K562 (cell line): ENCODE measurements around the gene MICU2. TPM values are rescaled to one million over a fixed set of nuclear protein-coding genes. Genes with fewer than 3 reads are reported as not detected.

Source experiments
- AFF4 ChIP-seq: sonication (generic); formaldehyde crosslinking; IDR thresholded peaks from 2 replicates; pipeline ENCODE4 v1.8.0; 2023; ENCODE audit warnings: mild to moderate bottlenecking, missing genetic modification reagents
- CBX1 ChIP-seq: sonication (generic); IDR thresholded peaks from 2 replicates; pipeline ENCODE4 v1.6.1; 2016; ENCODE audit warnings: antibody characterized with exemption, low read depth, mild to moderate bottlenecking
- FOS ChIP-seq: IDR thresholded peaks from 3 replicates; pipeline ENCODE4 v1.6.1; 2011; ENCODE audit not compliant: insufficient read length; ENCODE audit errors: extremely low read depth
- FOXA1 ChIP-seq: fragments of 450-650 bp; IDR thresholded peaks from 2 replicates; pipeline ENCODE4 v1.6.1; 2016; ENCODE audit warnings: mild to moderate bottlenecking, borderline replicate concordance
- HNRNPLL ChIP-seq: fragments of 200-400 bp; formaldehyde crosslinking; IDR thresholded peaks from 2 replicates; pipeline ENCODE4 v1.6.1; 2017; ENCODE audit warnings: low read length, low read depth, mild to moderate bottlenecking; ENCODE audit not compliant: poor library complexity, severe bottlenecking
- NEUROD1 ChIP-seq: fragments of 150-350 bp; IDR thresholded peaks from 2 replicates; pipeline ENCODE4 v1.6.1; 2014; ENCODE audit warnings: borderline replicate concordance, low read length, low read depth; ENCODE audit not compliant: partially characterized antibody
- PBX2 ChIP-seq, 2 experiments: IDR thresholded peaks in 1 of 2; conservative IDR thresholded peaks in 1 of 2; 2 replicates each; pipeline ENCODE4 v1.6.1; 2016; ENCODE audit warnings: low read depth in 2 of 2, mild to moderate bottlenecking in 1 of 2, missing compliant biosample characterization in 1 of 2, missing genetic modification characterization in 1 of 2, moderate library complexity in 1 of 2
- PHB ChIP-seq: fragments of 250-450 bp; sonication (Bioruptor Pico); IDR thresholded peaks from 2 replicates; pipeline ENCODE4 v1.5.0; 2021
- PHF20 ChIP-seq: fragments of 450-650 bp; IDR thresholded peaks from 2 replicates; pipeline ENCODE4 v1.6.1; 2018; ENCODE audit not compliant: partially characterized antibody
- POLR2B ChIP-seq: fragments of 450-650 bp; IDR thresholded peaks from 2 replicates; pipeline ENCODE4 v1.6.1; 2018; ENCODE audit warnings: low read depth; ENCODE audit not compliant: partially characterized antibody
- RNF219 ChIP-seq: fragments of 250-450 bp; sonication (Bioruptor Pico); IDR thresholded peaks from 2 replicates; pipeline ENCODE4 v1.5.0; 2022; ENCODE audit warnings: mild to moderate bottlenecking
- SMAD4 ChIP-seq: fragments of 250-450 bp; sonication (Bioruptor Pico); conservative IDR thresholded peaks from 2 replicates; pipeline ENCODE4 v1.8.0; 2021; ENCODE audit warnings: inconsistent platforms, mild to moderate bottlenecking, moderate library complexity
- SRF ChIP-seq, 2 experiments: fragments of 250-450, 450-650 bp in 1 of 2; sonication (Bioruptor Pico) in 1 of 2; sonication (generic) in 1 of 2; formaldehyde crosslinking; IDR thresholded peaks; 2 replicates each; pipeline versions ENCODE4 v1.5.0 to v1.5.1; 2020 to 2022; ENCODE audit warnings: mild to moderate bottlenecking in 1 of 2, missing genetic modification reagents in 1 of 2
- TARDBP ChIP-seq: fragments of 450-650 bp; IDR thresholded peaks from 2 replicates; pipeline ENCODE4 v1.6.1; 2016
- WHSC1 ChIP-seq: IDR thresholded peaks from one replicate; pipeline ENCODE4 v1.6.1; 2012; ENCODE audit warnings: low read length, control low read depth, inconsistent platforms
- ZBTB8A ChIP-seq: fragments of 450-650 bp; IDR thresholded peaks from 2 replicates; pipeline ENCODE4 v1.6.1; 2018; ENCODE audit warnings: mild to moderate bottlenecking, moderate library complexity; ENCODE audit not compliant: partially characterized antibody
- ZNF311 ChIP-seq: fragments of 250-450 bp; sonication (Bioruptor Pico); IDR thresholded peaks from 2 replicates; pipeline ENCODE4 v1.4.0; 2020; ENCODE audit warnings: mild to moderate bottlenecking, moderate library complexity
- ZNF384 ChIP-seq: IDR thresholded peaks from 2 replicates; pipeline ENCODE4 v1.6.1; 2012; ENCODE audit warnings: low read depth, low read length, improper control_type of control experiment
- ZNF507 ChIP-seq: conservative IDR thresholded peaks from 2 replicates; pipeline ENCODE4 v1.6.1; 2017; ENCODE audit warnings: missing genetic modification characterization, missing compliant biosample characterization
- polyA plus RNA-seq, 8 experiments: library from polyadenylated mRNA; depleted of rRNA in 4 of 8; stranded (reverse) in 5 of 8; unstranded in 3 of 8; fragments of >200 nt; fragmentation: Nextera tagmentation in 2 of 8; fragmentation: Illumina TruSeq in 1 of 8; extraction: Ambion mirVana in 2 of 8; extraction: Trizol in 1 of 8; gene quantifications; 2 replicates each; pipeline versions ENCODE4 v1.2.1 to v1.2.3, GENCODE V29; 2011 to 2014; ENCODE audit warnings: inconsistent platforms in 1 of 8, missing spikeins in 1 of 8
- total RNA-seq, 7 experiments: library from RNA; depleted of rRNA in 6 of 7; stranded (reverse); fragments of >200 nt in 6 of 7; fragmentation: Illumina TruSeq in 2 of 7; extraction: Trizol in 2 of 7; gene quantifications; 2 replicates each; pipeline versions ENCODE4 v1.2.1 to v1.2.3, GENCODE V29; 2011 to 2021; ENCODE audit warnings: low replicate concordance in 1 of 7

MICU2 gene
- total and polyA plus RNA-seq, 9 of the 15 experiments (the other 6 are each of a cell fraction or from before 2014, with no cell fraction given) = 9.1 to 41.8 (median 33.4) TPM

- no peak for TF ChIP-seq HNRNPLL
- TF ChIP-seq FOS = no peak
- TF ChIP-seq PHF20 = peak; percentile 36
- no peak for TF ChIP-seq PHB (CRISPR knock-in tag)
- TF ChIP-seq NEUROD1 = no peak
- TF ChIP-seq POLR2B = peak; percentile 33
- no peak for TF ChIP-seq PBX2 (CRISPR knock-in tag; IDR thresholded peaks at IDR 0.05; ENCODE audit: low read depth)
- no peak for TF ChIP-seq PBX2 (tag; conservative IDR thresholded peaks at IDR 0.05; ENCODE audit: low read depth)
- no peak for TF ChIP-seq FOXA1
- no peak for TF ChIP-seq ZNF311 (CRISPR knock-in tag)
- TF ChIP-seq RNF219 (CRISPR knock-in tag) = no peak
- TF ChIP-seq WHSC1 = no peak
- TF ChIP-seq SRF (CRISPR knock-in tag; IDR thresholded peaks at IDR 0.05) = no peak
- TF ChIP-seq SMAD4 (CRISPR knock-in tag) = peak; percentile 54; the same call in 1 of the 2 replicates
- TF ChIP-seq ZNF507 (tag) = no peak
- TF ChIP-seq AFF4 (CRISPR knock-in tag) = no peak
- TF ChIP-seq ZNF384 = no peak
- TF ChIP-seq TARDBP = no peak; the same call in 1 of the 2 replicates
- TF ChIP-seq CBX1 = no peak
- TF ChIP-seq ZBTB8A = no peak
Observed at GRCh38 chr13:21458813-21459701, 144.9 kb downstream of the MICU2 start, which contains the start of gene ZDHHC20 (continued).
